ENCODE data around the gene PIK3R2. TPM values are rescaled to one million over a fixed set of nuclear protein-coding genes. Genes with fewer than 3 reads are reported as not detected.

The PIK3R2 gene
- total RNA-seq, 1 donor from 2014 or later, result 20.8 TPM

GRCh38 chr19:18211683-18212082 lies 58.7 kb downstream of the PIK3R2 start:
- intact Hi-C loops (cut with DNase I), result no loop called here
- DNase-seq, result no peak
- ATAC-seq (ENCODE audit: poor library complexity), result no peak

- DNase-seq, result no peak
- intact Hi-C loops (cut with DNase I), result no loop called here
- ATAC-seq (ENCODE audit: poor library complexity), result no peak
These were observed 61.9 kb downstream of the PIK3R2 start for GRCh38 chr19:18214779-18215433.

GRCh38 chr19:18216789-18217188 lies 63.8 kb downstream of the PIK3R2 start:
- DNase-seq (no peak), ATAC-seq (ENCODE audit: poor library complexity) (no peak)
- intact Hi-C loops (cut with DNase I), result no loop called here

GRCh38 chr19:18218159-18218558 lies 65.2 kb downstream of the PIK3R2 start:
- ATAC-seq (ENCODE audit: poor library complexity) (no peak), DNase-seq (no peak)
- intact Hi-C loops (cut with DNase I), result no loop called here

- intact Hi-C loops (cut with DNase I), result no loop called here
- no peak for DNase-seq
These were observed 65.6 kb downstream of the PIK3R2 start for GRCh38 chr19:18218600-18218999.

More at GRCh38 chr19:18218600-18218999, 65.6 kb downstream of the PIK3R2 start:
- no peak for ATAC-seq (ENCODE audit: poor library complexity)

Other genes with a start within 250 kb of the PIK3R2 start
- 84.4 TPM for gene CCDC124, start 220.1 kb upstream of the PIK3R2 start, total RNA-seq
- gene KCNN1, start 186.1 kb upstream of the PIK3R2 start, total RNA-seq, result not detected
- gene ARRDC2, start 145.0 kb upstream of the PIK3R2 start, total RNA-seq, result 19.1 TPM
- 0.75 TPM for gene IL12RB1, start 66.2 kb upstream of the PIK3R2 start, total RNA-seq
- gene MAST3, start 55.4 kb upstream of the PIK3R2 start, total RNA-seq, result 4.9 TPM
- 23.1 TPM for gene IFI30, start 20.6 kb downstream of the PIK3R2 start, total RNA-seq
- 9.4 TPM for gene MPV17L2, start 40.1 kb downstream of the PIK3R2 start, total RNA-seq
- 26.7 TPM for gene RAB3A, start 50.9 kb downstream of the PIK3R2 start, total RNA-seq
- 1.8 TPM for gene PDE4C, start 73.3 kb downstream of the PIK3R2 start, total RNA-seq
- 0.35 TPM for gene IQCN, start 121.3 kb downstream of the PIK3R2 start, total RNA-seq
- 107 TPM for gene JUND, start 128.5 kb downstream of the PIK3R2 start, total RNA-seq
- 103 TPM for gene LSM4, start 169.9 kb downstream of the PIK3R2 start, total RNA-seq
- gene PGPEP1, start 187.4 kb downstream of the PIK3R2 start, total RNA-seq, result 33.6 TPM
- 0.54 TPM for gene GDF15, start 233.0 kb downstream of the PIK3R2 start, total RNA-seq
- 3.6 TPM for gene LRRC25, start 244.5 kb downstream of the PIK3R2 start, total RNA-seq